EH (cell line): ENCODE results near the gene FXN.
"Not testable (repeated sequence)": the region's sequence is repeated elsewhere in the genome, so short reads cannot be mapped to it uniquely, and the experiment has no call there.

Experiments used
- DNase-seq: peaks from one replicate; pipeline ENCODE4 v3.0.0-alpha.2; 2015; ENCODE audit warnings: low read depth

FXN gene

GRCh38 chr9:69104830-69105527, 69.4 kb downstream of the FXN start:
- DNase-seq, result no peak

- no peak for DNase-seq
These were observed 72.2 kb downstream of the FXN start for GRCh38 chr9:69107771-69108170.

GRCh38 chr9:69108706-69109105, 73.2 kb downstream of the FXN start:
- DNase-seq, result not testable (repeated sequence)

- no peak for DNase-seq
These were observed 73.6 kb downstream of the FXN start for GRCh38 chr9:69109152-69109551.

GRCh38 chr9:69112646-69113045, 77.1 kb downstream of the FXN start:
- DNase-seq, result not testable (repeated sequence)

GRCh38 chr9:69115621-69116020, 80.1 kb downstream of the FXN start:
- DNase-seq, result peak; percentile 24

- no peak for DNase-seq
These were observed 83.1 kb downstream of the FXN start for GRCh38 chr9:69118656-69119055.

GRCh38 chr9:69120380-69121154, 85.0 kb downstream of the FXN start:
- DNase-seq, result no peak

- DNase-seq, result peak; percentile 40
These were observed 85.9 kb downstream of the FXN start for GRCh38 chr9:69121155-69122081.

GRCh38 chr9:69122082-69122548, 86.6 kb downstream of the FXN start:
- peak; percentile 68 for DNase-seq

GRCh38 chr9:69122549-69123141, 87.1 kb downstream of the FXN start:
- peak; percentile 88 for DNase-seq

GRCh38 chr9:69130456-69131441, 95.2 kb downstream of the FXN start:
- DNase-seq, result peak; percentile 94

- peak; percentile 93 for DNase-seq
These were observed 96.1 kb downstream of the FXN start for GRCh38 chr9:69131682-69132081.

GRCh38 chr9:69132361-69132760, 96.8 kb downstream of the FXN start:
- DNase-seq, result no peak

GRCh38 chr9:69134412-69134811, 98.9 kb downstream of the FXN start:
- no peak for DNase-seq

- DNase-seq, result no peak
These were observed 100.6 kb downstream of the FXN start for GRCh38 chr9:69136185-69136584.

GRCh38 chr9:69136779-69137178, 101.2 kb downstream of the FXN start:
- DNase-seq, result no peak

GRCh38 chr9:69137311-69137710, 101.8 kb downstream of the FXN start:
- DNase-seq, result no peak

- no peak for DNase-seq
These were observed 104.0 kb downstream of the FXN start for GRCh38 chr9:69139596-69139995.

- DNase-seq, result no peak
These were observed 104.7 kb downstream of the FXN start for GRCh38 chr9:69140123-69140735.
